HG03432 (cell line): ENCODE results near the gene VEZT.

Experiments used
- ATAC-seq: cut with Tn5 transposase; IDR thresholded peaks from one replicate; pipeline ENCODE4 v1.9.1; 2021; ENCODE audit warnings: mild to moderate bottlenecking, moderate library complexity; ENCODE audit not compliant: unreplicated experiment

The VEZT gene

GRCh38 chr12:95200128-95200894, 17.3 kb upstream of the VEZT start:
- no peak for ATAC-seq

GRCh38 chr12:95201056-95201670, 16.4 kb upstream of the VEZT start:
- ATAC-seq, result no peak

GRCh38 chr12:95202691-95203486, 14.7 kb upstream of the VEZT start:
- ATAC-seq, result no peak

- no peak for ATAC-seq
Measured at GRCh38 chr12:95203487-95204030, 14.0 kb upstream of the VEZT start.

- no peak for ATAC-seq
Measured at GRCh38 chr12:95204141-95204866, 13.3 kb upstream of the VEZT start.

- ATAC-seq, result no peak
Measured at GRCh38 chr12:95205016-95205624, 12.5 kb upstream of the VEZT start.

GRCh38 chr12:95205685-95206084, 11.9 kb upstream of the VEZT start:
- ATAC-seq, result no peak

GRCh38 chr12:95206916-95207315, 10.7 kb upstream of the VEZT start:
- no peak for ATAC-seq

- ATAC-seq, result no peak
Measured at GRCh38 chr12:95207407-95207806, 10.2 kb upstream of the VEZT start.

GRCh38 chr12:95208678-95209077, 8.9 kb upstream of the VEZT start:
- no peak for ATAC-seq

- ATAC-seq, result no peak
Measured at GRCh38 chr12:95212586-95212985, 5.0 kb upstream of the VEZT start.

GRCh38 chr12:95213119-95213518, 4.5 kb upstream of the VEZT start:
- no peak for ATAC-seq

GRCh38 chr12:95213928-95214327, 3.7 kb upstream of the VEZT start:
- ATAC-seq, result no peak

- ATAC-seq, result no peak
Measured at GRCh38 chr12:95214466-95214865, 3.1 kb upstream of the VEZT start.

- ATAC-seq, result no peak
Measured at GRCh38 chr12:95215949-95216348, 1.7 kb upstream of the VEZT start.

GRCh38 chr12:95216711-95217376, 763 bp upstream of the VEZT start:
- peak; percentile 28 for ATAC-seq

GRCh38 chr12:95218150-95219133, 835 bp downstream of the VEZT start:
- ATAC-seq, result peak; percentile 1

GRCh38 chr12:95220190-95220589, 2.6 kb downstream of the VEZT start:
- no peak for ATAC-seq

- ATAC-seq, result no peak
Measured at GRCh38 chr12:95220726-95221125, 3.1 kb downstream of the VEZT start.
